Measurements from ENCODE around the gene INHA.

The INHA gene

DNA sequence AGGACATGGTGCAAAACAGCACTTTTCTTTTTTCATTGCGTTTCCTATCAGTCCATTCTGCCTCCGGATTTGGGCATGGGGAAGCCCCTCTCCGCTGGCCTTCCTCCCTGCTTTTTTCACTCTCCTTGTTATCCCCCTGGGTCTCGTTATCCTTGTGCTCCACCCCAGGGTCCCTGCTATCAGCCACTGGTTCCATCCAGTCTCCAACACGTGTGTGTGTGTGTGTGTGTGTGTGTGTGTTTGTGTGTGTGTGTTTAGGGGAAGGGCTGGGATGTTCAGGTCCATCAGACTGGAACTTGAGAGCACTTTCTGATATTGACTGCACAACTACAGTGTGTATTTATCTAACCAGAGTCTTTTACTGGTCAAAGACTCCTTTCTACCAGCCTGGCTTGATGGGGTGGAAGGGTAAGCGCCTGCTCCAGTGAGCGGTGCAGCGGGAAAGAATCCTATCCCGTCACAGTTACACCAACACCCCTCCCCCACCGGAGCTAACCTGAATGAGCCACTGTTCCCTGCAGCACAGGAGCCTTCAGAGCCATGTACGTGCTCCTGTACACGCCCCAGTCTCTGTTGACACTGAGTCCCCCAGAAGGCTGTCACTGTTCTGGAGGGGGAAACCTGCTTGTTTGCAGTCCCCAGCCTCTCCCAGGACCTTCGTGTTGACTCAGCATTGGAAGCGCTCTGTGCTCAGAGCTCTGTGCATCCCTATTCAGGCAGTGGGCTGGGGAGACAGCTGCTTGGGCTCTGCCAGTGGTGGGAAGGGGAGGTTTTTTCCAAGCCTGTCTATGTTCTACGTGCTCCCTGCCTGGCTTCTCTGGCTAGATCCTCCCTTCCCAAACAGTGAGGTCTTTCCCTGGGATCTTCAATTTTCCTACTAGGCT is 4.6 kb downstream of the INHA start:
- TF ChIP-seq RARB (CRISPR knock-in tag; IDR thresholded peaks at IDR 0.05) (no peak), ZNF8 (CRISPR knock-in tag; IDR thresholded peaks at IDR 0.05) (no peak), ZC3H10 (CRISPR knock-in tag; IDR thresholded peaks at IDR 0.05) (no peak), ZNF70 (CRISPR knock-in tag; IDR thresholded peaks at IDR 0.05) (no peak), ISL1 (CRISPR knock-in tag; IDR thresholded peaks at IDR 0.05) (no peak), ZFP3 (CRISPR knock-in tag; IDR thresholded peaks at IDR 0.05) (no peak)
- TF ChIP-seq, protein P1, sequence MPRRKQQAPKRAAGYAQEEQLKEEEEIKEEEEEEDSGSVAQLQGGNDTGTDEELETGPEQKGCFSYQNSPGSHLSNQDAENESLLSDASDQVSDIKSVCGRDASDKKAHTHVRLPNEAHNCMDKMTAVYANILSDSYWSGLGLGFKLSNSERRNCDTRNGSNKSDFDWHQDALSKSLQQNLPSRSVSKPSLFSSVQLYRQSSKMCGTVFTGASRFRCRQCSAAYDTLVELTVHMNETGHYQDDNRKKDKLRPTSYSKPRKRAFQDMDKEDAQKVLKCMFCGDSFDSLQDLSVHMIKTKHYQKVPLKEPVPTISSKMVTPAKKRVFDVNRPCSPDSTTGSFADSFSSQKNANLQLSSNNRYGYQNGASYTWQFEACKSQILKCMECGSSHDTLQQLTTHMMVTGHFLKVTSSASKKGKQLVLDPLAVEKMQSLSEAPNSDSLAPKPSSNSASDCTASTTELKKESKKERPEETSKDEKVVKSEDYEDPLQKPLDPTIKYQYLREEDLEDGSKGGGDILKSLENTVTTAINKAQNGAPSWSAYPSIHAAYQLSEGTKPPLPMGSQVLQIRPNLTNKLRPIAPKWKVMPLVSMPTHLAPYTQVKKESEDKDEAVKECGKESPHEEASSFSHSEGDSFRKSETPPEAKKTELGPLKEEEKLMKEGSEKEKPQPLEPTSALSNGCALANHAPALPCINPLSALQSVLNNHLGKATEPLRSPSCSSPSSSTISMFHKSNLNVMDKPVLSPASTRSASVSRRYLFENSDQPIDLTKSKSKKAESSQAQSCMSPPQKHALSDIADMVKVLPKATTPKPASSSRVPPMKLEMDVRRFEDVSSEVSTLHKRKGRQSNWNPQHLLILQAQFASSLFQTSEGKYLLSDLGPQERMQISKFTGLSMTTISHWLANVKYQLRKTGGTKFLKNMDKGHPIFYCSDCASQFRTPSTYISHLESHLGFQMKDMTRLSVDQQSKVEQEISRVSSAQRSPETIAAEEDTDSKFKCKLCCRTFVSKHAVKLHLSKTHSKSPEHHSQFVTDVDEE (CRISPR knock-in tag; IDR thresholded peaks at IDR 0.05) = no peak
- TF ChIP-seq, protein P2, sequence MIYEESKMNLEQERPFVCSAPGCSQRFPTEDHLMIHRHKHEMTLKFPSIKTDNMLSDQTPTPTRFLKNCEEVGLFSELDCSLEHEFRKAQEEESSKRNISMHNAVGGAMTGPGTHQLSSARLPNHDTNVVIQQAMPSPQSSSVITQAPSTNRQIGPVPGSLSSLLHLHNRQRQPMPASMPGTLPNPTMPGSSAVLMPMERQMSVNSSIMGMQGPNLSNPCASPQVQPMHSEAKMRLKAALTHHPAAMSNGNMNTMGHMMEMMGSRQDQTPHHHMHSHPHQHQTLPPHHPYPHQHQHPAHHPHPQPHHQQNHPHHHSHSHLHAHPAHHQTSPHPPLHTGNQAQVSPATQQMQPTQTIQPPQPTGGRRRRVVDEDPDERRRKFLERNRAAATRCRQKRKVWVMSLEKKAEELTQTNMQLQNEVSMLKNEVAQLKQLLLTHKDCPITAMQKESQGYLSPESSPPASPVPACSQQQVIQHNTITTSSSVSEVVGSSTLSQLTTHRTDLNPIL (CRISPR knock-in tag; IDR thresholded peaks at IDR 0.05; ENCODE audit: low read depth) = no peak
- ATAC-seq = no peak; the same call in 2 of the 3 replicates

GRCh38 chr2:219578811-219579613 is 6.9 kb downstream of the INHA start:
- no peak for ATAC-seq
- no peak for TF ChIP-seq PPARA (CRISPR knock-in tag; IDR thresholded peaks at IDR 0.05; ENCODE audit: borderline replicate concordance)
- no peak for TF ChIP-seq BACH2 (CRISPR knock-in tag; IDR thresholded peaks at IDR 0.05; ENCODE audit: borderline replicate concordance)
- no peak for TF ChIP-seq ZNF565 (CRISPR knock-in tag; conservative IDR thresholded peaks at IDR 0.05; ENCODE audit: low read depth)

DNA sequence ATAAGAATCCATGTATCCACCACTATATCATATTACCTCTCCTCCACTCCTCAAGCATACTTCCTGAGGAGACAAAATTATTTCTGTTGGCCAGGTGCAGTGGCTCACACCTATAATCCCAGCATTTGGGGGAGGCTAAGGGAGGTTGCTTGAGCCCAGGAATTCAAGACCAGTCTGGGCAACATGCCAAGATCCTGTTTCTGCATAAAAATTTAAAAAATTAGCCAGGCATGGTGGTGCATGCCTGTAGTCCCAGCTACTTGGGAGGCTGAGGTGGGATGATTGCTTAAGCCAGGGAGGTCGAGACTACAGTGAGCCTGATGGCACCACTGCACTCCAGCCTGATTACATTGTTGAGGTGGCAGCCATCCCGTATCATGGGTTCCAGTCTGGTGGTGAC is 9.2 kb downstream of the INHA start:
- no peak for ATAC-seq
- TF ChIP-seq OSR1 (CRISPR knock-in tag; IDR thresholded peaks at IDR 0.05) (no peak), ISL1 (CRISPR knock-in tag; IDR thresholded peaks at IDR 0.05) (no peak), TCF4 (CRISPR knock-in tag; IDR thresholded peaks at IDR 0.05; ENCODE audit: borderline replicate concordance) (no peak), ZNF70 (CRISPR knock-in tag; IDR thresholded peaks at IDR 0.05) (no peak), RARB (CRISPR knock-in tag; IDR thresholded peaks at IDR 0.05) (no peak), ZFP3 (CRISPR knock-in tag; IDR thresholded peaks at IDR 0.05) (no peak), ZNF8 (CRISPR knock-in tag; IDR thresholded peaks at IDR 0.05) (no peak), PPARA (CRISPR knock-in tag; IDR thresholded peaks at IDR 0.05; ENCODE audit: borderline replicate concordance) (no peak), GLIS3 (CRISPR knock-in tag; IDR thresholded peaks at IDR 0.05) (no peak), ARNTL (CRISPR knock-in tag; IDR thresholded peaks at IDR 0.05; ENCODE audit: borderline replicate concordance, low read depth) (no peak), ZFP30 (CRISPR knock-in tag; IDR thresholded peaks at IDR 0.05) (no peak), TOX (CRISPR knock-in tag; IDR thresholded peaks at IDR 0.05; ENCODE audit: borderline replicate concordance) (no peak), CSRNP3 (CRISPR knock-in tag; IDR thresholded peaks at IDR 0.05) (no peak), CSDC2 (CRISPR knock-in tag; IDR thresholded peaks at IDR 0.05) (no peak)

DNA sequence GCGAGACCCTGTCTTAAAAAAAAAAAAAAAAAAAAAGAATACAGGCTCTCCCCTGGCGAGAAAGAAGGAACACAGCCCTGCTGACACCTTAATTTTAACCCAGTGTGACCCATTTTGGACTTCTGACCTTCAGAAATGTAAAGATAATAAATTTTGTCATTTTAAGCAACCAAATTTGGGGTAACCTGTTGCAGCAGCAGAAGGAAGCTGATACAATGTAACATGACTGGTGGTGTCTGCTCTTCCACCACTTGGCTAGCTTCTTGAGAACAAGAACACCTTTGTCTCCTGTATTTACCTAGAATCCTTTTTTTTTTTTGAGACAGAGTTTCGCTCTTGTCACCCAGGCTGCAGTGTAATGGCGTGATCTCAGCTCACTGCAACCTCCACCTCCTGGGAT is 19.0 kb downstream of the INHA start:
- no peak for ATAC-seq

More for the DNA sequence above, 19.0 kb downstream of the INHA start:
- TF ChIP-seq ARNTL (CRISPR knock-in tag; IDR thresholded peaks at IDR 0.05; ENCODE audit: borderline replicate concordance, low read depth) (no peak), PPARA (CRISPR knock-in tag; IDR thresholded peaks at IDR 0.05; ENCODE audit: borderline replicate concordance) (no peak), ZNF565 (CRISPR knock-in tag; conservative IDR thresholded peaks at IDR 0.05; ENCODE audit: low read depth) (no peak), BACH2 (CRISPR knock-in tag; IDR thresholded peaks at IDR 0.05; ENCODE audit: borderline replicate concordance) (no peak), CSRNP3 (CRISPR knock-in tag; IDR thresholded peaks at IDR 0.05) (no peak), ZFP3 (CRISPR knock-in tag; IDR thresholded peaks at IDR 0.05) (no peak), ZNF8 (CRISPR knock-in tag; IDR thresholded peaks at IDR 0.05) (no peak), ZNF70 (CRISPR knock-in tag; IDR thresholded peaks at IDR 0.05) (no peak), ZC3H10 (CRISPR knock-in tag; IDR thresholded peaks at IDR 0.05) (no peak), ZFP30 (CRISPR knock-in tag; IDR thresholded peaks at IDR 0.05) (no peak), RARB (CRISPR knock-in tag; IDR thresholded peaks at IDR 0.05) (no peak), GLIS3 (CRISPR knock-in tag; IDR thresholded peaks at IDR 0.05) (no peak)
- TF ChIP-seq, protein P3, sequence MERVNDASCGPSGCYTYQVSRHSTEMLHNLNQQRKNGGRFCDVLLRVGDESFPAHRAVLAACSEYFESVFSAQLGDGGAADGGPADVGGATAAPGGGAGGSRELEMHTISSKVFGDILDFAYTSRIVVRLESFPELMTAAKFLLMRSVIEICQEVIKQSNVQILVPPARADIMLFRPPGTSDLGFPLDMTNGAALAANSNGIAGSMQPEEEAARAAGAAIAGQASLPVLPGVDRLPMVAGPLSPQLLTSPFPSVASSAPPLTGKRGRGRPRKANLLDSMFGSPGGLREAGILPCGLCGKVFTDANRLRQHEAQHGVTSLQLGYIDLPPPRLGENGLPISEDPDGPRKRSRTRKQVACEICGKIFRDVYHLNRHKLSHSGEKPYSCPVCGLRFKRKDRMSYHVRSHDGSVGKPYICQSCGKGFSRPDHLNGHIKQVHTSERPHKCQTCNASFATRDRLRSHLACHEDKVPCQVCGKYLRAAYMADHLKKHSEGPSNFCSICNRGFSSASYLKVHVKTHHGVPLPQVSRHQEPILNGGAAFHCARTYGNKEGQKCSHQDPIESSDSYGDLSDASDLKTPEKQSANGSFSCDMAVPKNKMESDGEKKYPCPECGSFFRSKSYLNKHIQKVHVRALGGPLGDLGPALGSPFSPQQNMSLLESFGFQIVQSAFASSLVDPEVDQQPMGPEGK (CRISPR knock-in tag; IDR thresholded peaks at IDR 0.05; ENCODE audit: borderline replicate concordance) = no peak
